Breast epithelium (tissue), 3 donors: Measurements from ENCODE around the gene TDRD12.
"Not testable (repeated sequence)": the region's sequence is repeated elsewhere in the genome, so short reads cannot be mapped to it uniquely, and the experiment has no call there.

Experiments
- POLR2AphosphoS5 ChIP-seq, 3 donors: sonication (generic); formaldehyde crosslinking; IDR thresholded peaks; one replicate each; pipeline ENCODE4 v1.6.1; 2017; ENCODE audit warnings: antibody characterized with exemption in 3 of 3
- TF ChIP-seq, protein P1 (sequence below), 3 donors: fragments of 450-650 bp; IDR thresholded peaks; one replicate each; pipeline ENCODE4 v1.5.1; 2016 to 2017; ENCODE audit warnings: antibody characterized with exemption in 3 of 3, mild to moderate bottlenecking in 3 of 3, moderate library complexity in 3 of 3

DNA sequence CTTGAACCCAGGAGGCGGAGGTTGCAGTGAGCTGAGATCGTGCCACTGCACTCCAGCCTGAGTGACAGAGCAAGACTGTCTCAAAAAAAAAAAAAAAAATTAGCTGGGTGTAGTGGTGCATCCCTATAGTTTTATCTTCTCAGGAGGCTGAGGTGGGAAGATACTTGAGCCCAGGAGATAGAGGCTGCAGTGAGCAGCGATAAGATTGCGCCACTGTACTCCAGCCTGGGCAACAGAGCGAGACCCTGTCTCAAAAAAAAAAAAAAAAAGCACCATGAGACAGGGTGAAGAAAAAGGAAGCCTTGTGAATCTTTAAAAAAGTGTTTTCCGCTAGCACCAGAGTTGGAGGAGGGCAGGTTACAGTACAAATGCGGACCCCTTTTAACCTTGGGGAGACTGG lies 3.4 kb upstream of the TDRD12 start:
- not testable (repeated sequence) for TF ChIP-seq POLR2AphosphoS5 (IDR thresholded peaks at IDR 0.05)
- TF ChIP-seq, protein P1, sequence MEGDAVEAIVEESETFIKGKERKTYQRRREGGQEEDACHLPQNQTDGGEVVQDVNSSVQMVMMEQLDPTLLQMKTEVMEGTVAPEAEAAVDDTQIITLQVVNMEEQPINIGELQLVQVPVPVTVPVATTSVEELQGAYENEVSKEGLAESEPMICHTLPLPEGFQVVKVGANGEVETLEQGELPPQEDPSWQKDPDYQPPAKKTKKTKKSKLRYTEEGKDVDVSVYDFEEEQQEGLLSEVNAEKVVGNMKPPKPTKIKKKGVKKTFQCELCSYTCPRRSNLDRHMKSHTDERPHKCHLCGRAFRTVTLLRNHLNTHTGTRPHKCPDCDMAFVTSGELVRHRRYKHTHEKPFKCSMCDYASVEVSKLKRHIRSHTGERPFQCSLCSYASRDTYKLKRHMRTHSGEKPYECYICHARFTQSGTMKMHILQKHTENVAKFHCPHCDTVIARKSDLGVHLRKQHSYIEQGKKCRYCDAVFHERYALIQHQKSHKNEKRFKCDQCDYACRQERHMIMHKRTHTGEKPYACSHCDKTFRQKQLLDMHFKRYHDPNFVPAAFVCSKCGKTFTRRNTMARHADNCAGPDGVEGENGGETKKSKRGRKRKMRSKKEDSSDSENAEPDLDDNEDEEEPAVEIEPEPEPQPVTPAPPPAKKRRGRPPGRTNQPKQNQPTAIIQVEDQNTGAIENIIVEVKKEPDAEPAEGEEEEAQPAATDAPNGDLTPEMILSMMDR (IDR thresholded peaks at IDR 0.05): not testable (repeated sequence)
